HL-60 (cell line): Measurements from ENCODE around the gene TUBGCP2.
"Not testable (repeated sequence)": the region's sequence is repeated elsewhere in the genome, so short reads cannot be mapped to it uniquely, and the experiment has no call there.

ENCODE experiments used
- DNase-seq, 2 experiments: peaks; one replicate each; pipeline ENCODE4 v3.0.0-alpha.2; 2010 to 2020; ENCODE audit warnings: low read depth in 1 of 2, low spot score in 1 of 2
- H3K27ac ChIP-seq: fragments of 250-450 bp; sonication (Bioruptor Pico); replicated peaks from 2 replicates; pipeline ENCODE4 v1.5.1; 2020; ENCODE audit warnings: mild to moderate bottlenecking, moderate library complexity
- H3K27me3 ChIP-seq: fragments of 250-450 bp; sonication (Bioruptor Pico); 2 replicates; pipeline ENCODE4 v1.5.1; 2021; ENCODE audit warnings: mild to moderate bottlenecking, moderate library complexity; ENCODE audit not compliant: insufficient read depth, poor library complexity, severe bottlenecking
- H3K4me3 ChIP-seq: replicated peaks from 2 replicates; pipeline ENCODE4 v1.5.1; 2011; ENCODE audit warnings: mild to moderate bottlenecking, control low read depth, low read length; ENCODE audit not compliant: insufficient read depth
- GABPA ChIP-seq: IDR thresholded peaks from 2 replicates; pipeline ENCODE4 v1.6.1; 2012; ENCODE audit warnings: low read depth
- POLR2AphosphoS5 ChIP-seq: IDR thresholded peaks from 2 replicates; pipeline ENCODE4 v1.6.1; 2012; ENCODE audit warnings: low read depth
- REST ChIP-seq: IDR thresholded peaks from 2 replicates; pipeline ENCODE4 v1.6.1; 2012; ENCODE audit warnings: low read depth; ENCODE audit not compliant: insufficient replicate concordance
- SPI1 ChIP-seq: IDR thresholded peaks from 2 replicates; pipeline ENCODE4 v1.6.1; 2012; ENCODE audit warnings: low read depth, mild to moderate bottlenecking, borderline replicate concordance
- TF ChIP-seq, protein P1 (sequence below): IDR thresholded peaks from one replicate; pipeline ENCODE4 v1.5.1; 2011; ENCODE audit warnings: low read length, control low read depth, inconsistent platforms; ENCODE audit not compliant: insufficient read depth

TUBGCP2 gene

GRCh38 chr10:133236401-133237240 lies 72.1 kb downstream of the TUBGCP2 start:
- no peak overlapping the region for H3K4me3 ChIP-seq
- no peak overlapping the region for H3K27ac ChIP-seq
- DNase-seq: no peak
- TF ChIP-seq REST (no peak), GABPA (no peak), SPI1 (no peak), POLR2AphosphoS5 (no peak)
- TF ChIP-seq, protein P1, sequence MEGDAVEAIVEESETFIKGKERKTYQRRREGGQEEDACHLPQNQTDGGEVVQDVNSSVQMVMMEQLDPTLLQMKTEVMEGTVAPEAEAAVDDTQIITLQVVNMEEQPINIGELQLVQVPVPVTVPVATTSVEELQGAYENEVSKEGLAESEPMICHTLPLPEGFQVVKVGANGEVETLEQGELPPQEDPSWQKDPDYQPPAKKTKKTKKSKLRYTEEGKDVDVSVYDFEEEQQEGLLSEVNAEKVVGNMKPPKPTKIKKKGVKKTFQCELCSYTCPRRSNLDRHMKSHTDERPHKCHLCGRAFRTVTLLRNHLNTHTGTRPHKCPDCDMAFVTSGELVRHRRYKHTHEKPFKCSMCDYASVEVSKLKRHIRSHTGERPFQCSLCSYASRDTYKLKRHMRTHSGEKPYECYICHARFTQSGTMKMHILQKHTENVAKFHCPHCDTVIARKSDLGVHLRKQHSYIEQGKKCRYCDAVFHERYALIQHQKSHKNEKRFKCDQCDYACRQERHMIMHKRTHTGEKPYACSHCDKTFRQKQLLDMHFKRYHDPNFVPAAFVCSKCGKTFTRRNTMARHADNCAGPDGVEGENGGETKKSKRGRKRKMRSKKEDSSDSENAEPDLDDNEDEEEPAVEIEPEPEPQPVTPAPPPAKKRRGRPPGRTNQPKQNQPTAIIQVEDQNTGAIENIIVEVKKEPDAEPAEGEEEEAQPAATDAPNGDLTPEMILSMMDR: no peak
- peaks cover 40% of the 10 kb centered on the region for H3K27me3 ChIP-seq

- Histone ChIP-seq H3K27me3 (peaks cover 40% of the 10 kb centered on the region), H3K27ac (no peak overlapping the region), H3K4me3 (no peak overlapping the region)
- peak in 1 of 2 experiments; percentile 55 for DNase-seq
- TF ChIP-seq SPI1 (peak; percentile 85), POLR2AphosphoS5 (no peak)
These were observed 72.7 kb downstream of the TUBGCP2 start for GRCh38 chr10:133235932-133236331.

GRCh38 chr10:133235265-133235855 lies 73.3 kb downstream of the TUBGCP2 start:
- TF ChIP-seq POLR2AphosphoS5 (no peak), SPI1 (no peak), REST (no peak), GABPA (no peak)
- TF ChIP-seq, protein P1: no peak
- no peak overlapping the region for H3K4me3 ChIP-seq
- peak overlapping the region; percentile 66 for H3K27ac ChIP-seq
- peaks cover 39% of the 10 kb centered on the region for H3K27me3 ChIP-seq
- no peak for DNase-seq

GRCh38 chr10:133234796-133235195 lies 73.9 kb downstream of the TUBGCP2 start:
- Histone ChIP-seq H3K27ac (peak overlapping the region; percentile 66), H3K27me3 (peaks cover 36% of the 10 kb centered on the region)
- DNase-seq: peak in 1 of 2 experiments; percentile 34
- not testable (repeated sequence) for H3K4me3 ChIP-seq
